ENCODE results near the gene ATP1A3.

DNA sequence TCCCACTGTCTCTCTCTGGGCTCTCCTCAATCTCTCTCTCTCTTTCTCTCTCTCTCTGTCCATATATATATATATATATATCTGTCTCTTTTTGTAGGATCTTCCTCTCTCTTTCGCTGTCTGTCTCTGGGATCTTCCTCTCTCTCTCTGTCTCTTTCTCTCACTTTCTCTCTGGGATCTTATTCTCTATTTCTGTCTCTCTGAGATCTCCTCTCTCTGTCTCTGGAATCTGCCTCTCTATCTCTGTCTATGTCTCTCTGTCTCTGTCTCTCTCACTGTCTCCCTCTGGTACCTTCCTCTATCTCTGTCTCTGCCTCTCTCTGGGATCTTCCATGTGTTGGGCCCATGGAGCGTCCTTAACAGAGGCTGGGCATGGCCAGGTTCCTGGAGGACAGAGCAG lies 3.4 kb downstream of the ATP1A3 start:
- TF ChIP-seq, protein P1, sequence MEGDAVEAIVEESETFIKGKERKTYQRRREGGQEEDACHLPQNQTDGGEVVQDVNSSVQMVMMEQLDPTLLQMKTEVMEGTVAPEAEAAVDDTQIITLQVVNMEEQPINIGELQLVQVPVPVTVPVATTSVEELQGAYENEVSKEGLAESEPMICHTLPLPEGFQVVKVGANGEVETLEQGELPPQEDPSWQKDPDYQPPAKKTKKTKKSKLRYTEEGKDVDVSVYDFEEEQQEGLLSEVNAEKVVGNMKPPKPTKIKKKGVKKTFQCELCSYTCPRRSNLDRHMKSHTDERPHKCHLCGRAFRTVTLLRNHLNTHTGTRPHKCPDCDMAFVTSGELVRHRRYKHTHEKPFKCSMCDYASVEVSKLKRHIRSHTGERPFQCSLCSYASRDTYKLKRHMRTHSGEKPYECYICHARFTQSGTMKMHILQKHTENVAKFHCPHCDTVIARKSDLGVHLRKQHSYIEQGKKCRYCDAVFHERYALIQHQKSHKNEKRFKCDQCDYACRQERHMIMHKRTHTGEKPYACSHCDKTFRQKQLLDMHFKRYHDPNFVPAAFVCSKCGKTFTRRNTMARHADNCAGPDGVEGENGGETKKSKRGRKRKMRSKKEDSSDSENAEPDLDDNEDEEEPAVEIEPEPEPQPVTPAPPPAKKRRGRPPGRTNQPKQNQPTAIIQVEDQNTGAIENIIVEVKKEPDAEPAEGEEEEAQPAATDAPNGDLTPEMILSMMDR (IDR thresholded peaks at IDR 0.05) = no peak
- TF ChIP-seq POLR2A (IDR thresholded peaks at IDR 0.05) (no peak), EP300 (IDR thresholded peaks at IDR 0.05) (no peak)
